K562 (cell line): Measurements from ENCODE around the gene KLHL33. TPM values are rescaled to one million over a fixed set of nuclear protein-coding genes. Genes with fewer than 3 reads are reported as not detected.

Experiments used
- ATF3 ChIP-seq, 2 experiments: fragments of 450-650 bp in 1 of 2; sonication (generic) in 1 of 2; formaldehyde crosslinking in 1 of 2; IDR thresholded peaks in 1 of 2; conservative IDR thresholded peaks in 1 of 2; 2 replicates each; pipeline versions ENCODE4 v1.6.1 to v1.8.1; 2016 to 2023; ENCODE audit warnings: mild to moderate bottlenecking in 2 of 2, moderate library complexity in 2 of 2, inconsistent platforms in 1 of 2, missing genetic modification reagents in 1 of 2
- MGA ChIP-seq: fragments of 450-650 bp; IDR thresholded peaks from 2 replicates; pipeline ENCODE4 v1.6.1; 2016; ENCODE audit warnings: mild to moderate bottlenecking, moderate library complexity
- polyA plus RNA-seq, 8 experiments: library from polyadenylated mRNA; depleted of rRNA in 4 of 8; stranded (reverse) in 5 of 8; unstranded in 3 of 8; fragments of >200 nt; fragmentation: Nextera tagmentation in 2 of 8; fragmentation: Illumina TruSeq in 1 of 8; extraction: Ambion mirVana in 2 of 8; extraction: Trizol in 1 of 8; gene quantifications; 2 replicates each; pipeline versions ENCODE4 v1.2.1 to v1.2.3, GENCODE V29; 2011 to 2014; ENCODE audit warnings: inconsistent platforms in 1 of 8, missing spikeins in 1 of 8
- total RNA-seq, 7 experiments: library from RNA; depleted of rRNA in 6 of 7; stranded (reverse); fragments of >200 nt in 6 of 7; fragmentation: Illumina TruSeq in 2 of 7; extraction: Trizol in 2 of 7; gene quantifications; 2 replicates each; pipeline versions ENCODE4 v1.2.1 to v1.2.3, GENCODE V29; 2011 to 2021; ENCODE audit warnings: low replicate concordance in 1 of 7

Gene KLHL33
- total and polyA plus RNA-seq, 9 of the 15 experiments (the other 6 are each of a cell fraction or from before 2014, with no cell fraction given) = 0.04 to 0.27 (median 0.13) TPM; not detected in 6

GRCh38 chr14:20440465-20440864, 4.5 kb upstream of the KLHL33 start (continued):
- no peak for TF ChIP-seq MGA
- no peak for TF ChIP-seq ATF3 (IDR thresholded peaks at IDR 0.05)
- no peak for TF ChIP-seq ATF3 (CRISPR knock-in tag; conservative IDR thresholded peaks at IDR 0.05)
